ENCODE results near the gene DLGAP1.

The DLGAP1 gene

DNA sequence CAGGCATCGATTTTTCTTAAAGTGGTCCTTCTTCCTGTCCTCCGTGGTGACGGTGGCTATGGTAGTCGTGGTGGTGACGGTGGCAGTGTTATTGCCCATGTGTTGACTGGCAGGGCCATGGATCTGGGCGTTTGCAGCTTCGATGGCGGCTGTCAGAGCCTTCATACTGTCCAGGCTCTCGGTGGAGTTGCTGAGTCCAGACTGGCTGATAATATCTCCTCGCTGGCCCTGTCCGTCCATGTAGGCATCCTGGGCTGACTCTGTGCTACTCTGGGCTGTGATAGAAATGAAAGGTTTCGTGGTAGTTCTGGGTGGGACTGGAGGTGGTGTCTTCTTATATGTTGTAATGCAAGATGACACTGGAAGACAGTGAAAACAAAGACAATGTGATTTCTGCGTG, 873.2 kb downstream of the DLGAP1 start:
- TF ChIP-seq CEBPB (IDR thresholded peaks at IDR 0.05): no peak
- no peak for TF ChIP-seq TEAD4 (IDR thresholded peaks at IDR 0.05)
- no peak for TF ChIP-seq ZBTB7A (IDR thresholded peaks at IDR 0.05; ENCODE audit: low read depth)
- no peak for TF ChIP-seq EGR1 (IDR thresholded peaks at IDR 0.05)
- TF ChIP-seq EP300 (IDR thresholded peaks at IDR 0.05; ENCODE audit: borderline replicate concordance): no peak
- TF ChIP-seq YY1 (IDR thresholded peaks at IDR 0.05; ENCODE audit: low read depth): no peak
- TF ChIP-seq, protein P1, sequence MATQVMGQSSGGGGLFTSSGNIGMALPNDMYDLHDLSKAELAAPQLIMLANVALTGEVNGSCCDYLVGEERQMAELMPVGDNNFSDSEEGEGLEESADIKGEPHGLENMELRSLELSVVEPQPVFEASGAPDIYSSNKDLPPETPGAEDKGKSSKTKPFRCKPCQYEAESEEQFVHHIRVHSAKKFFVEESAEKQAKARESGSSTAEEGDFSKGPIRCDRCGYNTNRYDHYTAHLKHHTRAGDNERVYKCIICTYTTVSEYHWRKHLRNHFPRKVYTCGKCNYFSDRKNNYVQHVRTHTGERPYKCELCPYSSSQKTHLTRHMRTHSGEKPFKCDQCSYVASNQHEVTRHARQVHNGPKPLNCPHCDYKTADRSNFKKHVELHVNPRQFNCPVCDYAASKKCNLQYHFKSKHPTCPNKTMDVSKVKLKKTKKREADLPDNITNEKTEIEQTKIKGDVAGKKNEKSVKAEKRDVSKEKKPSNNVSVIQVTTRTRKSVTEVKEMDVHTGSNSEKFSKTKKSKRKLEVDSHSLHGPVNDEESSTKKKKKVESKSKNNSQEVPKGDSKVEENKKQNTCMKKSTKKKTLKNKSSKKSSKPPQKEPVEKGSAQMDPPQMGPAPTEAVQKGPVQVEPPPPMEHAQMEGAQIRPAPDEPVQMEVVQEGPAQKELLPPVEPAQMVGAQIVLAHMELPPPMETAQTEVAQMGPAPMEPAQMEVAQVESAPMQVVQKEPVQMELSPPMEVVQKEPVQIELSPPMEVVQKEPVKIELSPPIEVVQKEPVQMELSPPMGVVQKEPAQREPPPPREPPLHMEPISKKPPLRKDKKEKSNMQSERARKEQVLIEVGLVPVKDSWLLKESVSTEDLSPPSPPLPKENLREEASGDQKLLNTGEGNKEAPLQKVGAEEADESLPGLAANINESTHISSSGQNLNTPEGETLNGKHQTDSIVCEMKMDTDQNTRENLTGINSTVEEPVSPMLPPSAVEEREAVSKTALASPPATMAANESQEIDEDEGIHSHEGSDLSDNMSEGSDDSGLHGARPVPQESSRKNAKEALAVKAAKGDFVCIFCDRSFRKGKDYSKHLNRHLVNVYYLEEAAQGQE (IDR thresholded peaks at IDR 0.05; ENCODE audit: low read depth): no peak
- no peak for TF ChIP-seq FOXM1 (IDR thresholded peaks at IDR 0.05; ENCODE audit: borderline replicate concordance, low read depth)
- no peak for TF ChIP-seq CREB1 (IDR thresholded peaks at IDR 0.05; ENCODE audit: low read depth)
- TF ChIP-seq TAF1 (IDR thresholded peaks at IDR 0.05; ENCODE audit: low read depth): no peak
- TF ChIP-seq, protein P2, sequence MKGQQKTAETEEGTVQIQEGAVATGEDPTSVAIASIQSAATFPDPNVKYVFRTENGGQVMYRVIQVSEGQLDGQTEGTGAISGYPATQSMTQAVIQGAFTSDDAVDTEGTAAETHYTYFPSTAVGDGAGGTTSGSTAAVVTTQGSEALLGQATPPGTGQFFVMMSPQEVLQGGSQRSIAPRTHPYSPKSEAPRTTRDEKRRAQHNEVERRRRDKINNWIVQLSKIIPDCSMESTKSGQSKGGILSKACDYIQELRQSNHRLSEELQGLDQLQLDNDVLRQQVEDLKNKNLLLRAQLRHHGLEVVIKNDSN (IDR thresholded peaks at IDR 0.05): no peak

DNA sequence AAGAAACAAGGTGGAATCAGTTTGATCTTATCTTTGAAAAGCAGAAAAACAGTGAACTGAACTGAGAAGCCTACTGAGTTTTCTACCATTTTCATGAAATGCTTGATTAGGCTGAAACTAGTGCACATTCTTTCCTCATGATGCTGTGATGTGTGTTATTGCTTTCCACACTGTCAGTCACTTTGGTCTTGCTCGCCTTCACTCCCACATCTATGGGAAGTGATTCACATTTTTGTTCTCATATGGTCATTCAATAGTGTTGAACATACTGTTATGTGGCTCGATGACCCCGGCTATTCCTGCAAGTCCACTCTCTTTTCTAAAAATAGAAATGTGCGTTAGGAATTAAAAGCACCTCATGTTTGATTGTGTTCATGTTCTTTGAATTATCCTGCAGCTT, 875.4 kb downstream of the DLGAP1 start:
- TF ChIP-seq RAD21 (IDR thresholded peaks at IDR 0.05; ENCODE audit: low read depth) (no peak), CREB1 (IDR thresholded peaks at IDR 0.05; ENCODE audit: low read depth) (no peak), CEBPB (IDR thresholded peaks at IDR 0.05) (no peak), EP300 (IDR thresholded peaks at IDR 0.05; ENCODE audit: borderline replicate concordance) (peak; percentile 83), FOXM1 (IDR thresholded peaks at IDR 0.05; ENCODE audit: borderline replicate concordance, low read depth) (no peak), TCF12 (IDR thresholded peaks at IDR 0.05; ENCODE audit: low read depth) (peak; percentile 13; the same call in 1 of the 2 replicates), NFIC (IDR thresholded peaks at IDR 0.05) (no peak), ZBTB7A (IDR thresholded peaks at IDR 0.05; ENCODE audit: low read depth) (no peak), YY1 (IDR thresholded peaks at IDR 0.05; ENCODE audit: low read depth) (no peak), TAF1 (IDR thresholded peaks at IDR 0.05; ENCODE audit: low read depth) (no peak), TEAD4 (IDR thresholded peaks at IDR 0.05) (peak; percentile 56)
- TF ChIP-seq, protein P1 (IDR thresholded peaks at IDR 0.05; ENCODE audit: low read depth): no peak

- TF ChIP-seq RAD21 (IDR thresholded peaks at IDR 0.05; ENCODE audit: low read depth): no peak
- TF ChIP-seq, protein P1 (IDR thresholded peaks at IDR 0.05; ENCODE audit: low read depth): no peak
- no peak for TF ChIP-seq NFIC (IDR thresholded peaks at IDR 0.05)
- TF ChIP-seq TCF12 (IDR thresholded peaks at IDR 0.05; ENCODE audit: low read depth): no peak
- no peak for TF ChIP-seq YY1 (IDR thresholded peaks at IDR 0.05; ENCODE audit: low read depth)
- no peak for TF ChIP-seq EGR1 (IDR thresholded peaks at IDR 0.05)
- TF ChIP-seq CREB1 (IDR thresholded peaks at IDR 0.05; ENCODE audit: low read depth): no peak
- TF ChIP-seq TEAD4 (IDR thresholded peaks at IDR 0.05): no peak
- TF ChIP-seq ZBTB7A (IDR thresholded peaks at IDR 0.05; ENCODE audit: low read depth): no peak
- no peak for TF ChIP-seq FOXM1 (IDR thresholded peaks at IDR 0.05; ENCODE audit: borderline replicate concordance, low read depth)
Observed at GRCh38 chr18:3578621-3579020, 876.5 kb downstream of the DLGAP1 start.

- TF ChIP-seq, protein P1 (IDR thresholded peaks at IDR 0.05; ENCODE audit: low read depth): no peak
- TF ChIP-seq RAD21 (IDR thresholded peaks at IDR 0.05; ENCODE audit: low read depth) (no peak), MAX (IDR thresholded peaks at IDR 0.05) (no peak), EGR1 (IDR thresholded peaks at IDR 0.05) (no peak), EP300 (IDR thresholded peaks at IDR 0.05; ENCODE audit: borderline replicate concordance) (no peak), NFIC (IDR thresholded peaks at IDR 0.05) (no peak), CEBPB (IDR thresholded peaks at IDR 0.05) (no peak), TCF12 (IDR thresholded peaks at IDR 0.05; ENCODE audit: low read depth) (no peak), FOXM1 (IDR thresholded peaks at IDR 0.05; ENCODE audit: borderline replicate concordance, low read depth) (no peak), TAF1 (IDR thresholded peaks at IDR 0.05; ENCODE audit: low read depth) (no peak), YY1 (IDR thresholded peaks at IDR 0.05; ENCODE audit: low read depth) (no peak), CREB1 (IDR thresholded peaks at IDR 0.05; ENCODE audit: low read depth) (no peak), TEAD4 (IDR thresholded peaks at IDR 0.05) (no peak), ZBTB7A (IDR thresholded peaks at IDR 0.05; ENCODE audit: low read depth) (no peak)
- TF ChIP-seq, protein P2 (IDR thresholded peaks at IDR 0.05): no peak
Observed at GRCh38 chr18:3577281-3577855, 877.7 kb downstream of the DLGAP1 start.

Data from Ishikawa (cell line).